Epithelial cell of proximal tubule (primary cell): ENCODE measurements around the gene PLEKHA8. TPM values are rescaled to one million over a fixed set of nuclear protein-coding genes. Genes with fewer than 3 reads are reported as not detected.

ENCODE experiments used
- DNase-seq: peaks from one replicate; pipeline ENCODE4 v3.0.0-alpha.2; 2011; ENCODE audit warnings: low read depth
- H3K4me3 ChIP-seq: 2 replicates; pipeline ENCODE4 v1.5.1; 2011; ENCODE audit warnings: low read depth, mild to moderate bottlenecking, low read length
- CTCF ChIP-seq: conservative IDR thresholded peaks from 2 replicates; pipeline ENCODE4 v1.5.1; 2012; ENCODE audit warnings: low read depth, mild to moderate bottlenecking, low read length
- total RNA-seq: library from RNA; depleted of rRNA; stranded (reverse); fragments of >200 nt; gene quantifications from 2 replicates; pipeline ENCODE4 v1.2.3, GENCODE V29; 2015

The PLEKHA8 gene
- total RNA-seq, 1 donor from 2014 or later, result 12.2 TPM

DNA sequence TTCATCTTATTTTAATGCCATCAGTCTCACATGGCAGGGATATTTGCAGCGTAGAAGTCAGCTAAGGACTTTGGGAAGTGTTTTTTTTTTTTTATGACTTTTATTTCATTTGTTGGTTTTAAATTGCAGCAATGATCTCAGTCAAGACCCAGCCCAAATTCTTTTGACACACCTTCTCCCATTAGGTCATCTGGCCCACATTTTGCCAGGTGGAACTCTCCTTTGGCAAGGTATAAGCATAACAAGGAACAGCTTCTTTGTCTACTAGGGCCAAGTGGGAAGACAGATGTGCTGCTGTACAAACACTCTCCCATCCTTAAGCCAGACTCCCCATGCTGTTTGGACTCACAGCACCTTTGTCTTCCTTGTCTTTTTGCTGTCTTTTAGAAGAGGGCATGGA lies 41.8 kb downstream of the PLEKHA8 start:
- no peak for DNase-seq
- TF ChIP-seq CTCF, result no peak
- H3K4me3 ChIP-seq, result no peak overlapping the region

- no peak for DNase-seq
- H3K4me3 ChIP-seq, result no peak overlapping the region
- TF ChIP-seq CTCF, result no peak
Observed at GRCh38 chr7:30072735-30073134, 44.5 kb downstream of the PLEKHA8 start.

DNA sequence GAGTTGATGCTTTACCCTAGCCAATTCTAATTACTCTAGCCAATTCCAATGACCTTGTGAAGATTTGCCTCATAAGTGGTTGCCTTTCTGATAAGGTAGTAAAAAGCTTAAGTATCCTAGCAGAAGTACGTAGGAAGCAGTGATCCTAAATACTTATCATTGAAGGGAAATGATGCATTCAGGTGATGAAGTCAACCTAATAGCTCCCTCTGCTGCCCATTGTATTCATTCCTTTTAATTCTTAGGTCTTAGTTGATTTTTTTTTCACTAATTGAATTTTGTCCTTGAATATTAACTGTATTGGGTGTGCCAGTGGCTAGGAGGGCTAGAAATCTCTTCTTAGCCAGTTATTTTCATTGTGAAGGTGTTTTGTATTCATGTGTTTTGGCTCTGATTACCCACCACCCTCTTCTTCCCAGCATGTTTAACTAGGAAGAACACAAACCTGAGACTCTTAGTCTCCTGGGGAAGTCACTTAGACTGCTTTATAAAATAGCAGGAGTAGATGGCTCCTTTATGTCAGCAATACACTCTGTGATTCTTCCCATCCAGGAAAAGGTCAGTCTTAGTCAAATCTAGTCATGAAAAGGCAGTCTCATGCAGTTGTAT lies 46.3 kb downstream of the PLEKHA8 start:
- no peak for DNase-seq
- peak; percentile 63 for TF ChIP-seq CTCF
- no peak overlapping the region for H3K4me3 ChIP-seq

DNA sequence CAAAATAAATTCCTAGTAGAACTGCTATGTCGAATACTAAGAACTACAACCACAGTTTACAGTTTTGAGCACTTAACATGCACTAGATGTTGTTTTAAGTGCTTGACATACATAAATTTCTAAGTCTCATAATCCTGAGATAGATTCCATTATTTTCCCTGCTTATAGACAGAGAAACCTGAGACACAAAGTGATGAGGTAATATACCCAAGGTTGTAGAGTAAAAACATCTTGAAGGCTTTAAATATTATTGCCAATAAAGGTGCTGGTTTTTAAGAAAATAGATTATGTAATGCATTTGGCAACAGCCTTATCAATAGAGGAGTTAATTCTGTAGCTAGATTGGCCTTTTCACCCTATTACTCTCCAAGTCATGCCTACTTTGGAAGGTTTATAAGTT lies 48.2 kb downstream of the PLEKHA8 start:
- DNase-seq, result no peak
- TF ChIP-seq CTCF, result no peak
- H3K4me3 ChIP-seq, result no peak overlapping the region

GRCh38 chr7:30078280-30078679 lies 50.1 kb downstream of the PLEKHA8 start:
- H3K4me3 ChIP-seq, result no peak overlapping the region
- TF ChIP-seq CTCF, result no peak

GRCh38 chr7:30079880-30080279 lies 51.7 kb downstream of the PLEKHA8 start:
- no peak for DNase-seq
- no peak overlapping the region for H3K4me3 ChIP-seq
- TF ChIP-seq CTCF, result no peak

More at GRCh38 chr7:30078280-30078679, 50.1 kb downstream of the PLEKHA8 start:
- no peak for DNase-seq

DNA sequence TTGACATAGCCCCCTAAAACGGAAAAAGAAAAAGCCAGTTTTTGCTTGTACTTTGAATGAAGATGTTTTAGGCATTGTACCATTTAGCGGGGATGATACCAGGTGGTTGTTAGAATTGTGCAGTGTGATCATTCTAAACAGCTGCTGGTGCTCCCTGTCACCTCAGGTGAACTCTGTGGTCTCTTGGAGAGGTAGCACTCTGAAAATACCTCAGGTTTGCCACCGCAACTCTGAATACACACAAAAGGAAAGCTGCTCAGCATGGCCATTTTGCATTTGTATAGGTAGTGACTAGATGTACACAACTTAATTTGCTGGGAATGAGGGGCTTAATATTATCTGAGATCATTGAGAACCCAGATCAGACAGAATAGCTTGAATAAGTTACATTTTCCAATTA lies 52.6 kb downstream of the PLEKHA8 start:
- no peak overlapping the region for H3K4me3 ChIP-seq
- no peak for TF ChIP-seq CTCF
- no peak for DNase-seq
